ENCODE results near the gene CDK6.

DNA sequence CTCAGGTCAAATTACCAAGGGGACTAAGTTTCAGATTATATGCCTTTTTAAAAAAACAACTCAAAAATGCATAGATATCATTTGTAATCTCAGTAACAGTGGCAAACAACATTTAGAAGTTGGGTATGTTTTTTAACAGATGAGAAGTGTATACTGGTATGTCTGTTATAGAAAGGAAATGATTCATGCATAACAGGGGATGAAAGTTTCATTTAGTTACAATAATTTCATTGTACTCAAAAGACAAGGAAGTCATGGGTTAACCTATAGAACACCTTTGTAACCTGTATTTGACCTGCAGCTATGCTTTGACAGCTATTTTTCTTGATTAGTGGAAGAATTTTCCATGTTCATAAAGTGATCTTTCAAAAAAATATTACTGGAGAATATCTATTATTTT is 210.8 kb downstream of the CDK6 start:
- TF ChIP-seq, protein P1, sequence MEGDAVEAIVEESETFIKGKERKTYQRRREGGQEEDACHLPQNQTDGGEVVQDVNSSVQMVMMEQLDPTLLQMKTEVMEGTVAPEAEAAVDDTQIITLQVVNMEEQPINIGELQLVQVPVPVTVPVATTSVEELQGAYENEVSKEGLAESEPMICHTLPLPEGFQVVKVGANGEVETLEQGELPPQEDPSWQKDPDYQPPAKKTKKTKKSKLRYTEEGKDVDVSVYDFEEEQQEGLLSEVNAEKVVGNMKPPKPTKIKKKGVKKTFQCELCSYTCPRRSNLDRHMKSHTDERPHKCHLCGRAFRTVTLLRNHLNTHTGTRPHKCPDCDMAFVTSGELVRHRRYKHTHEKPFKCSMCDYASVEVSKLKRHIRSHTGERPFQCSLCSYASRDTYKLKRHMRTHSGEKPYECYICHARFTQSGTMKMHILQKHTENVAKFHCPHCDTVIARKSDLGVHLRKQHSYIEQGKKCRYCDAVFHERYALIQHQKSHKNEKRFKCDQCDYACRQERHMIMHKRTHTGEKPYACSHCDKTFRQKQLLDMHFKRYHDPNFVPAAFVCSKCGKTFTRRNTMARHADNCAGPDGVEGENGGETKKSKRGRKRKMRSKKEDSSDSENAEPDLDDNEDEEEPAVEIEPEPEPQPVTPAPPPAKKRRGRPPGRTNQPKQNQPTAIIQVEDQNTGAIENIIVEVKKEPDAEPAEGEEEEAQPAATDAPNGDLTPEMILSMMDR (conservative IDR thresholded peaks at IDR 0.05 in 1 of 2, IDR thresholded peaks at IDR 0.05 in 1 of 2; ENCODE audit: extremely low read depth in 1 of 2, insufficient read depth in 1 of 2, low read depth in 1 of 2, low read length in 2 of 2) = no peak
- no peak for TF ChIP-seq EZH2 (IDR thresholded peaks at IDR 0.05; ENCODE audit: borderline replicate concordance, low read length)

Data from mammary epithelial cell (primary cell).